ENCODE measurements around the gene PERM1.

Gene PERM1

DNA sequence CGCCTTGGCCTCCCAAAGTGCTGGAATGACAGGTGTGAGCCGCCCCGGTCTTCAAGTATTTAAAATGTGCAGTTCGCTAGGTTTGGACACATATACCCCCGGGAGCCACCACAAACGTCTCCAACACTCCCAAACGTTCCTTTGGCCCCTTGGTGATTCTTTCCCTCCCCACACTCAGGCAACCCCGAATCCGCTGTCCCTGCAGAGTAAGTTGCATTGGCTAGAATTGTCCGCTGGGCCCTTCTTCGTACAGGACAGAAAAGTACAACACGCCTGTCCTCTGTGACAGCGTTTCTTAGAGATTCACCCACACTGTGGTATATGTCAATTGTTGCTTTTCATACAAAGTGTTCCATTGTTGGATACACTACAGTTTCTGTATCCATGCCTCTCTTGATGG, 3.2 kb upstream of the PERM1 start:
- TF ChIP-seq Cebpa-rat (IDR thresholded peaks at IDR 0.05), result no peak
- Histone ChIP-seq H3K27ac (no peak overlapping the region), H3K9ac (no peak overlapping the region), H3K9me3 (no peaks in the 10 kb centered on the region; the same call in 1 of the 2 replicates), H4K20me1 (no peaks in the 10 kb centered on the region), H3K4me1 (peaks cover 13% of the 10 kb centered on the region), H3K4me2 (no peak overlapping the region), H3K4me3 (no peak overlapping the region), H3K27me3 (peaks cover 37% of the 10 kb centered on the region), H3K36me3 (no peaks in the 10 kb centered on the region)

DNA sequence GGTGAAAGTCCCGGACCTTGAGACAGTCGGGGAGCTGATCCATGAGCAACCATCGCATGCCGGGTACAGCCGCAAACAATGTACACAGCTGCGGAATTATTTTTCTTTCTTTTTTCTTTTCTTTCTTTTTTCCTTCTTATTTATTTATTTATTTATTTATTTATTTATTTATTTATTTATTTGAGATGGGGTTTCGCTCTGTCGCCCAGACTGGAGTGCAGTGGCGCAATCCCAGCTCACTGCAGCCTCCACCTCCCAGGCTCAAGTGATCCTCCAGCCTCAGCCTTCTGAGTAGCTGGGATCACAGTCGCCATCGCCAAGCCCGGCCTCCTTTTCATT, 2.6 kb upstream of the PERM1 start:
- Histone ChIP-seq H3K36me3 (no peaks in the 10 kb centered on the region), H4K20me1 (no peaks in the 10 kb centered on the region), H3K9me3 (no peaks in the 10 kb centered on the region; the same call in 1 of the 2 replicates), H3K27me3 (peaks cover 37% of the 10 kb centered on the region), H3K4me3 (no peak overlapping the region), H3K27ac (no peak overlapping the region), H3K4me2 (peak overlapping the region; percentile 54), H3K4me1 (peaks cover 13% of the 10 kb centered on the region), H3K9ac (no peak overlapping the region)
- TF ChIP-seq Cebpa-rat (IDR thresholded peaks at IDR 0.05), result no peak

DNA sequence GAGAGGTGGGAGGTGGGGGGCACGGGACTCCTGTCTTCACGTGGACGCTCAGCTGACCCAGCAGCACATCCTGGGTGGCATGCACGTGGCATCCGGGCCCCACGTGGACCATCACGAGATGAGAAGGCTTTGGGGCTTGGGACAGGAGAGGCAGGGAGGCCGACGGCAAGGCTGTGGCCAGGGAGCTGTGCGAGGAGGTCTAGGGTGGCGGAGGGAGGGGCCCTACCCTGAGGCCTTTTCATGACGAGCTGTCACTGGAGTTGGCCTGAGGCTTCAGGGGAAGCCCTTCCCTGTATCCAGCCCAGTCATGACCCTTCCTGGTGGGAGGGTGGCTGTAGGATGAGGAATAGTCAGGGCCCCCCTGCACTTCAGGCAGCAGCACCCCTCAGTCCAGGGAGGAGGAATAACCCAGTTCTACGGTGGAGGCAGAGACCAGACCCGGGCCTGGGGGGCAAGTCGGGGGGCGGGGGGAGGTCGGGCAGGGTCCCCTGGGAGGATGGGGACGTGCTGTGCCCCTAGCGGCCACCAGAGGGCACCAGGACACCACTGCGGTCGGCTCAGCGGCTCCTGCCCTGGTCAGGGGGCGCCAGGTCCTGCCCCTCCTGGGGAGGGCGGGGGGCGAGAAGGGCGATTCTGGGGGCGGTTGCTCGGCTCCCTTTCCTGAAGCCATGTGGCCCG, 2.0 kb upstream of the PERM1 start:
- no peaks in the 10 kb centered on the region; the same call in 1 of the 2 replicates for H3K9me3 ChIP-seq
- H3K9ac ChIP-seq, result no peak overlapping the region; the same call in 1 of the 2 replicates
- no peak overlapping the region for H3K4me3 ChIP-seq
- H4K20me1 ChIP-seq, result no peaks in the 10 kb centered on the region
- H3K27me3 ChIP-seq, result peaks cover 37% of the 10 kb centered on the region
- no peak for TF ChIP-seq Cebpa-rat (IDR thresholded peaks at IDR 0.05)
- peak overlapping the region; percentile 54 for H3K4me2 ChIP-seq
- no peaks in the 10 kb centered on the region for H3K36me3 ChIP-seq
- H3K4me1 ChIP-seq, result peaks cover 13% of the 10 kb centered on the region
- H3K27ac ChIP-seq, result no peak overlapping the region

DNA sequence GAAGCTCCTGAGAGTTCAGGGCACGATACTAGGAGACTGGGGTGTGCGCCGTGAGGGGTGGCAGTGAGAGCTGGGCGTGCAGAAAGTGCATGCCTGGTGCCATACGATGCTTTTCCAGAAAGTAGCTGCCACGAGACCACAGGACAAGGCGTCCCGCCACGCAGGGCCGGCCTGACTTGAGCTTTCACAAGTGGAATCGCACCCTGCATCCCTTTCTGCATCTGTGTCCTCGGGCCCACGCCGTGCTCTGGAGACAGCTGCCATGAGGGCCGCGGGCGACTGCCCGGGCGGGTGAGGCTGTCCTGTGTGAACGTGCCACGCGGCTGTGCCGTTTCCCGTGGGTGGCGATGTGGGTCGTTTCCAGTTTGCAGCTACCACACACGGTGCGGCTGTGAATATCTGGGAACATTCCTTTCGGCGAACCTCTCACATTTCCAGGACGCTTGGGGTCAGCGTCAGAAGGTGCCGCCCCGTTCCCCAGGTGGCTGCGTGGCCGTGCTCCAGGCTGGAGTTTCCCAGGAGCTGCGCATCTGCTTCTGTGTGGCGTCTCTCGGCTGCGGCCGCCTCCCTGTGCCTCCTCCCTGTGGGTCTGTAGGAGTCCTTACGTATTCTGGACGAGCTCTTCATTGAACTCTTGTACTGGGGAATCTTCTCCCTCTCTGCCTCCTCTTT, 1.0 kb upstream of the PERM1 start:
- no peaks in the 10 kb centered on the region for H3K36me3 ChIP-seq
- peaks cover 37% of the 10 kb centered on the region for H3K27me3 ChIP-seq
- no peaks in the 10 kb centered on the region for H4K20me1 ChIP-seq
- H3K9ac ChIP-seq, result no peak overlapping the region; the same call in 1 of the 2 replicates
- H3K4me1 ChIP-seq, result peaks cover 13% of the 10 kb centered on the region
- H3K4me3 ChIP-seq, result no peak overlapping the region
- TF ChIP-seq Cebpa-rat (IDR thresholded peaks at IDR 0.05), result no peak
- H3K4me2 ChIP-seq, result no peak overlapping the region
- no peaks in the 10 kb centered on the region for H3K9me3 ChIP-seq
- no peak overlapping the region for H3K27ac ChIP-seq

DNA sequence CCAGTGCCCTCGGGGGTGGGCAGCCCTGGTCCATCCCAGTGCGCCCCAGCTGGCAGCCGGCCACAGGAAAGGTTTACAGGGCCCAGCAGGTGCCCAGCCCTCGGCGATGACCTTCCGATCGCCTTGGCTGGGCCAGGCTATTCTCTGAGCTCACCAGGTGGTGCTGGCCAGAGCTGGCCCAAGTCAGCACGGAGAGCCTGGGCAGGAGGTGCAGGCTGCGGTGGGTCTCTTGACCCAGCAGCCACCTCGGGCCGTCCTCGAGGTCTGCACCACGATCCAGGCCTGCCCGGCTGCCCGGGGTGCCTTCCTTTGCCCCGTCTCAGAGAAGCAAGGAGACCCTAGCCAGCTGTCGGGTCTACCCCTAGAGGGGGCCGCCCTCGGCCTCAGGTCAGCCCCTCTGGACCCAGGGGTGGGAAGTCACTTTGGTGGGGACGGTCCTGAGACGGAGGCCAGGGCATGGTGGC, 370 bp downstream of the PERM1 start:
- H3K4me1 ChIP-seq, result peaks cover 13% of the 10 kb centered on the region
- peaks cover 37% of the 10 kb centered on the region for H3K27me3 ChIP-seq
- 0 out of 2 replicates have a peak overlapping the region, but pooled peaks have one; percentile 2 for H3K9ac ChIP-seq

DNA sequence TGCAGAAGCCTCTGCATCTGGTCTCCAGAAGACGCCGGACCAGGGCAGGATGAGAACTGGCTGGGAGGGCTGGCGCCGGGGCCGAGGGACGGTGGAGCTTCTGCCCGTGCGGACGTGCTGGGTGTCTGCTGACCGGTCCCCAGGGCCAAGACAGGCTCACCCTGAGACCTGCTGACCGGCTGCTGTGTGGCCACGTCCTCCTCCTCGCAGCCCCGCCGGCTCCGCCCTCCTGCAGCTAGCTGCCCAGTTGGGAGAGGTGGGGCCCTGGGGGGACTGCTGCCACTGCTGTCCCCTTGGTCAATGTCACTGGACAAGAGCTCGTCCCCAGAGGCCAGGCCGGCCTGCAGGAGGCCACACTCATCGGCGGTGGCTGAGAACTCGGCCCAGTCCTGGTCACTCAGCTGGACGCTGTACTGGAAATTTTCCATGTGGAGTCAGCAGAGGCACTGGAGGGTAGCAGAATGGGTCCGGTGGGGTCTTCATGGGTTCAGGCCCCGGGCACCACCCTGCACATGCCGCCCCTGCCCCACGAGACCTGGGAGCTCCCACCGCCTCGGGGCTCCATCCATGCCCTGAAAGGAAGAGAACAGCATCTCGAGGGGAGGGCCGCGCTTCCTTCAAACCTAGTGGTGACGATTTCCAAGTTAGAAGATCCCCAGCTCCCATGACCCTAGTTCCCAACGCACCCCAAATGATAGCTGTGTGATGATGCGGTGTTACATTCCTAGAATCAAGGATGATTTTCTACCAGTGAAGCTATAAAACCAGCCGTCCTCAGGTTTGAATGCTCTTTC, 1.1 kb downstream of the PERM1 start:
- Histone ChIP-seq H3K9me3 (no peaks in the 10 kb centered on the region), H3K4me2 (no peak overlapping the region), H3K4me3 (no peak overlapping the region), H3K27me3 (peaks cover 36% of the 10 kb centered on the region), H4K20me1 (no peaks in the 10 kb centered on the region), H3K4me1 (peaks cover 19% of the 10 kb centered on the region), H3K9ac (no peak overlapping the region), H3K36me3 (no peaks in the 10 kb centered on the region), H3K27ac (no peak overlapping the region)
- no peak for TF ChIP-seq Cebpa-rat (IDR thresholded peaks at IDR 0.05)

More for the DNA sequence above, 370 bp downstream of the PERM1 start:
- Histone ChIP-seq H3K36me3 (no peaks in the 10 kb centered on the region), H3K4me3 (no peak overlapping the region), H3K9me3 (no peaks in the 10 kb centered on the region), H4K20me1 (no peaks in the 10 kb centered on the region), H3K27ac (no peak overlapping the region), H3K4me2 (peak overlapping the region; percentile 70)
- TF ChIP-seq Cebpa-rat (IDR thresholded peaks at IDR 0.05), result no peak

DNA sequence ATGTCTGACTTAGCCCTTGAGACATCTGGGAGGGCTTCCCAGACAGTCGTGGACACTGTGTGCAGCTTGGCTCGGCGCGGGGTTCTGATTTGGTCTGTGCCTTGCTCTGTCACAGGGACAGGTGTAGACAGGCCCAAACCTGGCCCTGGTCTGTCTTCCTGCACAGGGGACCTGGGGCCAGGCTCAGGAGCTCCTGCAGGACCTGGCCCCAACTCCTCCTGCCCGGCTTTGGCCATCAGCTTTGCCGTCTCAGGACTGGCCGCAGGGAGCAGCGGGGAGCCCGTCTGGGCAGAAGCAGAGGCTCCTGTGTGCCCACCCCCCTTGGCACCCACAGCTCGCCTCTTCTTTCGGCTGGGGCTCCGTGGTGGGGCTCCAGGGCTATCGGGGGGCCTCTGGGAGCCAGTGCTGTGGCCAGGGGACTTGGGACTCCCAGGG, 1.7 kb downstream of the PERM1 start:
- Histone ChIP-seq H3K9ac (no peak overlapping the region), H3K9me3 (no peaks in the 10 kb centered on the region), H3K36me3 (no peaks in the 10 kb centered on the region), H3K27ac (no peak overlapping the region), H3K4me3 (no peak overlapping the region), H4K20me1 (no peaks in the 10 kb centered on the region), H3K27me3 (peaks cover 36% of the 10 kb centered on the region), H3K4me2 (no peak overlapping the region), H3K4me1 (peaks cover 26% of the 10 kb centered on the region)
- TF ChIP-seq Cebpa-rat (IDR thresholded peaks at IDR 0.05), result no peak

DNA sequence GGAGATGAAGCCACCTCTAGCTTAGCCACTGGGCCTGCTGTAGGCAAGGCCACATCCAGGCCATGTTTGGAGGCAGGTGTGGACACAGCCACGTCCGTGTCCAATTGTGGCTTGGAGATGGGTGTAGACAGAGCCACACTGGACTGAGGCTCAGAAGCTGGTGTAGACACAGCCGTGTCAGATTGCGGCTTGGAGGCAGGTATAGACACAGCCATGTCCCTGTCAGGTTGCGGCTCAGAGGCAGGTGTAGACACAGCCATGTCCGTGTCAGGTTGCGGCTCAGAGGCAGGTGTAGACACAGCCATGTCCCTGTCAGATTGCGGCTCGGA, 2.2 kb downstream of the PERM1 start:
- Histone ChIP-seq H3K9ac (no peak overlapping the region), H3K27me3 (peaks cover 34% of the 10 kb centered on the region), H4K20me1 (no peaks in the 10 kb centered on the region), H3K4me3 (no peak overlapping the region), H3K4me2 (no peak overlapping the region), H3K9me3 (no peaks in the 10 kb centered on the region), H3K36me3 (no peaks in the 10 kb centered on the region), H3K4me1 (peaks cover 26% of the 10 kb centered on the region), H3K27ac (no peak overlapping the region)
- no peak for TF ChIP-seq Cebpa-rat (IDR thresholded peaks at IDR 0.05)

DNA sequence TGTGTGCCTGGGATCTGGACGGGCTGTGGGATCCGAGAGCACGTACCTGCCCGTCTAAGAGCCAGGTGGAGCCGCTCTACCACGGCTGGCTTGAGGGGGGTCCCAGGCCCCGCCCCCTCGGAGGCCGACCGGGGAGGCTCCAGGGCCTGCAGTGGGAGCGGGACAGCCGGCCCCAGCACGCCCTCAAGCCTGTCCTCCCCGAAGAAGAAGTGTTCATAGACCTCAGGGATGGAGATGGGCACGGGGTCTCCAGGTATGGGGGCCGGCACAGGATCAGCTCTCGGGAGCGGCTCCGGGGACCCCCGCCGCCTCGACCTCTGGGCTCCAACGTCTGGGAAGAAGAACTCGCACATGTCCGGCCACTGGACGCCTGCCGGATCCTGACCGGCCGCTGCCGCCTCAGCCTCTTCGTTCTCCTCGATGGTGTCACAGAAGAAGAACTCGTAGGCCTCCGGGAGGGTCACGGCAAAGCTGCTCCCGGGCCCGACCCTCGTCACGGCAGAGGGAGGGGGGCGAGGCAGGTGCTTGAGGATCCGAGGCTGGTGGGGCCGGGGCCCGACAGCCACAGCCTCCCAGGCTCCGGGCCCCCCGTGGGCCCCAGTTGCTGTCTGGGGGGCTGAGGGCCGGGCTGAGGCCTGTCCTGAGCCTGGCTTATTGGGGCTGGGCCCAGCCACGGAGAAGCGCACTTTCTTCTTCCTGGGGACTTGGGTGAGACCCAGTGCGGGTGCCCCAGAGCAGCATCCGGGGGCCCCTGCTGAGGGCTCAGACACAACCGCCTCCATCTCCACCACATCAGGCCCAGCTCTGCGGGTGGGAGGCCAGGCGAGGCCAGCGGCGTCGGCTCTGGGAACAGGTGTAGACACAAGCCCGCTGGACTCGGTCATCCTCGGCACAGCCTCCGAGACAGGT, 2.8 kb downstream of the PERM1 start:
- Histone ChIP-seq H3K9me3 (no peaks in the 10 kb centered on the region), H3K27ac (no peak overlapping the region), H3K4me2 (no peak overlapping the region), H3K4me3 (no peak overlapping the region), H3K27me3 (peaks cover 37% of the 10 kb centered on the region), H3K4me1 (peaks cover 26% of the 10 kb centered on the region), H4K20me1 (no peaks in the 10 kb centered on the region), H3K36me3 (no peaks in the 10 kb centered on the region), H3K9ac (no peak overlapping the region)
- no peak for TF ChIP-seq Cebpa-rat (IDR thresholded peaks at IDR 0.05)
